HEK293T (cell line): Measurements from ENCODE around the gene SRPX2.

Source experiments
- CTCF ChIA-PET: fragments of 350-600 bp; formaldehyde crosslinking; extraction: SDS; loops from one replicate; lab custom pipeline; 2021; ENCODE audit warnings: antibody characterized with exemption, inconsistent platforms; lab: Yijun Ruan, JAX
- POLR2A ChIA-PET: fragments of 350-600 bp; formaldehyde crosslinking; extraction: SDS; loops from one replicate; lab custom pipeline; 2020; ENCODE audit warnings: antibody characterized with exemption, inconsistent platforms; lab: Yijun Ruan, JAX
- DNase-seq: peaks from one replicate; pipeline ENCODE4 v3.0.0; 2012; ENCODE audit warnings: mixed read lengths; ENCODE audit errors: extremely low spot score
- ARNT ChIP-seq: fragments of 450-650 bp; IDR thresholded peaks from 2 replicates; pipeline ENCODE4 v1.6.1; 2017; ENCODE audit warnings: mild to moderate bottlenecking
- BHLHE40 ChIP-seq: fragments of 450-650 bp; IDR thresholded peaks from 2 replicates; pipeline ENCODE4 v1.6.1; 2016; ENCODE audit warnings: mild to moderate bottlenecking, moderate library complexity, borderline replicate concordance
- CTBP1 ChIP-seq: fragments of 450-650 bp; IDR thresholded peaks from 2 replicates; pipeline ENCODE4 v1.6.1; 2016; ENCODE audit warnings: borderline replicate concordance
- ELF4 ChIP-seq: fragments of 450-650 bp; IDR thresholded peaks from 2 replicates; pipeline ENCODE4 v1.6.1; 2017; ENCODE audit warnings: antibody characterized with exemption
- FOXA1 ChIP-seq: fragments of 450-650 bp; IDR thresholded peaks from 2 replicates; pipeline ENCODE4 v1.6.1; 2016; ENCODE audit warnings: mild to moderate bottlenecking
- FOXK2 ChIP-seq: fragments of 450-650 bp; IDR thresholded peaks from 2 replicates; pipeline ENCODE4 v1.6.1; 2016; ENCODE audit warnings: mild to moderate bottlenecking
- FOXM1 ChIP-seq: fragments of 450-650 bp; IDR thresholded peaks from 2 replicates; pipeline ENCODE4 v1.6.1; 2017; ENCODE audit warnings: mild to moderate bottlenecking, borderline replicate concordance
- HDGF ChIP-seq: fragments of 450-650 bp; IDR thresholded peaks from 2 replicates; pipeline ENCODE4 v1.6.1; 2017; ENCODE audit warnings: antibody characterized with exemption, borderline replicate concordance
- L3MBTL2 ChIP-seq: fragments of 450-650 bp; conservative IDR thresholded peaks from 2 replicates; pipeline ENCODE4 v1.6.1; 2016; ENCODE audit warnings: mild to moderate bottlenecking
- LEF1 ChIP-seq: fragments of 450-650 bp; IDR thresholded peaks from 2 replicates; pipeline ENCODE4 v1.6.1; 2017; ENCODE audit warnings: mild to moderate bottlenecking, borderline replicate concordance
- NFRKB ChIP-seq: fragments of 450-650 bp; IDR thresholded peaks from 2 replicates; pipeline ENCODE4 v1.6.1; 2016; ENCODE audit warnings: mild to moderate bottlenecking, moderate library complexity
- PKNOX1 ChIP-seq: fragments of 450-650 bp; IDR thresholded peaks from 2 replicates; pipeline ENCODE4 v1.6.1; 2016
- SP1 ChIP-seq: fragments of 450-650 bp; IDR thresholded peaks from 2 replicates; pipeline ENCODE4 v1.6.1; 2017
- SUZ12 ChIP-seq: fragments of 450-650 bp; IDR thresholded peaks from 2 replicates; pipeline ENCODE4 v1.6.1; 2016; ENCODE audit warnings: mild to moderate bottlenecking
- TARDBP ChIP-seq: fragments of 450-650 bp; IDR thresholded peaks from 2 replicates; pipeline ENCODE4 v1.6.1; 2016
- ZNF384 ChIP-seq: fragments of 450-650 bp; IDR thresholded peaks from 2 replicates; pipeline ENCODE4 v1.6.1; 2016

The SRPX2 gene

DNA sequence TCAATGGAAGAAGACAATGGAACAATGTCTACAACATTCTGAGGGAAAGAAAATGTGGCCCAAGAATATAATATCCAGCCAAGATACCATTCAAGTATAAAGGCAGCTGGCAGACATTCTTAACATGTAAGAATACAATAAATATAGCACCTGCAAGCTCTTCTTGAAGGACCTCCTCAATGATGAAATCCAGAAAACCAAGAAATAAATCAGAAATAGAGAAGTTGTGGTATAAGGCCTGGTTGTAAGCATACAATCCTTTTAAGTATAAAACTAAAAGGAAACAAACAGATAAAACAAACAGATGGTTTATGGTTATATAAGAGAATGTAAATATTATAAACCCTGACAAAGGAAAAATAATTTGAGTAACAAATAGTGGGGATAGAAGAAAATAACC lies 54.6 kb downstream of the SRPX2 start:
- TF ChIP-seq CTBP1 (no peak), TARDBP (no peak), FOXM1 (no peak), LEF1 (no peak), ARNT (no peak), ELF4 (no peak), SUZ12 (no peak), FOXK2 (no peak), FOXA1 (no peak), HDGF (no peak), PKNOX1 (no peak), ZNF384 (no peak), SP1 (no peak), BHLHE40 (no peak), L3MBTL2 (no peak), NFRKB (no peak)
- no peak for DNase-seq
- CTCF ChIA-PET = no interaction called here

GRCh38 chrX:100700809-100701208 lies 56.8 kb downstream of the SRPX2 start:
- TF ChIP-seq PKNOX1 (no peak), FOXK2 (no peak), ARNT (no peak), SP1 (no peak), ZNF384 (no peak)
- no peak for DNase-seq
- ChIA-PET CTCF (no interaction called here), POLR2A (no interaction called here)

More for the DNA sequence above, 54.6 kb downstream of the SRPX2 start:
- POLR2A ChIA-PET = no interaction called here

DNA sequence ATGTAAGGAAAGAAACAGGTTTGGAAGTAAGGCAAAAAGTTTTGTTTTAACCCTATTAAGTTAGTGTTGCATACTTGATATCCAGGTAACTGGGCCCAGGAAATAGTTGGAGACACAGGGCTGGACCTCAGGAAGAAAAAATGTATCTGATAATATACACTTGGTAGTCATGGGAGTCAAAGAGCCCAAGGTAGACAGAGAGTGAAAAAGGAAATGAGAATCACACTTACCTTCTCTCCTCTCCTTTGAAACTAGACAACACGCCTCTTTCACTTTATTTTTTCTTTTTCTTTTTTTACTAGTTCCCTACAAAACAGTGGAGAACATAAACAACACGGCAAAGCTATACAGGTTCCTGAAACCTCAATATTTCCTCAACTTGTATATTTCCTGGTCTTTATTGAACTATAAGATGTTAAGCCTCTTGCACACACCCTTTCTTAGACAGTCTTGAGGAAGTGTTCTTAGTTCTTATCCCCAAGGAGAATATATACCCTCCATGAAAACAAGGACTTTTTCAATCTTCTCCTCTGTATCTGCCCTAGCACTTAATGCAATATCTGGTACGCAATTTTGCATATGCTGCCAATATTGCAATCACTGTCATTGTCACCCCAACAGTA lies 60.7 kb downstream of the SRPX2 start:
- DNase-seq = no peak
- POLR2A ChIA-PET = no interaction called here
- TF ChIP-seq ARNT = no peak
- TF ChIP-seq L3MBTL2 = no peak
- no peak for TF ChIP-seq FOXK2
- TF ChIP-seq PKNOX1 = no peak
- no peak for TF ChIP-seq SUZ12
- TF ChIP-seq CTBP1 = no peak
- TF ChIP-seq SP1 = no peak
- TF ChIP-seq LEF1 = no peak
- TF ChIP-seq HDGF = no peak
- TF ChIP-seq ELF4 = no peak
- TF ChIP-seq ZNF384 = no peak
- no peak for TF ChIP-seq BHLHE40
- no peak for TF ChIP-seq NFRKB
- CTCF ChIA-PET = no interaction called here

DNA sequence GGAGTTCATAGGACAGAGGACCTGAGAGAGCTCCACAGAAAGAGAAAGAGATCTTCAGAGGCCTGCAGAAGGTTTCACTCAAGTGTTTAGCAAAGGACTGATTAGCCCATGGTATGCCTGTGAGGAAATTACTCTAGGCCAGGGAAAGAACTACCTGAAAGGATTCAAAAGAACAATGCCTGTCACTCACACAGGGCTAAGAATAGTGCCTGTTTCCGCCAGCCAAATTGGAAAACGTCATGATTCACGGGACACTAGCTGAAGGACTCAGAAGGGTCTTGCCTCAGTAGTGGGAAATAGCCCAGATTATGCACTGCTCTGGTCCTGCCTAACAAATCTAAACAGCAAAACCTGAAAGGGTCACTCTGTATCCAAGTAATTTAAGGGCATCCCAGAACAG lies 66.8 kb downstream of the SRPX2 start:
- POLR2A ChIA-PET = interaction anchor here (1.6 kb wide), 1 partner anchor 9 kb away, joined by 4 read pairs; no protein-coding TSS in a partner anchor

DNA sequence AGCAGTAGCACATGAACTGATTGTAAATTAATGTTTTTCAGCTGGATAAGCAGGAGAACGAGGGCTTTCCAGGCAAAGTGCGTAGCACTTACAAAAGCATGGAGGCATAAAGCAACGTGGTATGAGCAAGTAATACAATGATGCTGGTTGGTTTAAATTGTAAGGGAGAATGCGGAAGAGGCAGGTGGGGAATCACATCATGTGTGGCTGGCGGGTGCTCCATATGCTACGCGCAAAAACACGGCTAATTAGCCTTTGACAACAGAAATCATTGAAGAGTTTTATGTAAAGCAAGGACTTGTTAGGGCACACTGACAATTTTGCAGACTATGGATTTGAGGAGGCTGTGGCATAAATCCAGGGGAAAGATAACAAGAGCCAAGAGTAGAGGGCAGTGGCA lies 73.4 kb downstream of the SRPX2 start:
- DNase-seq = no peak
- no peak for TF ChIP-seq L3MBTL2
- TF ChIP-seq PKNOX1 = no peak
- TF ChIP-seq FOXA1 = no peak
- TF ChIP-seq SP1 = no peak
- TF ChIP-seq ELF4 = no peak
- TF ChIP-seq ZNF384 = no peak
- no peak for TF ChIP-seq CTBP1
- no peak for TF ChIP-seq HDGF
- TF ChIP-seq LEF1 = no peak
- POLR2A ChIA-PET = interaction anchor here (2.5 kb wide), 1 partner anchor 15 kb away, joined by 10 read pairs; the partner anchor contains the start of gene SYTL4
- CTCF ChIA-PET = interaction anchor here (2.2 to 3.5 kb wide), 2 partner anchors 14 to 51 kb away, joined by 5 to 11 read pairs; partner anchors contain the start of gene SYTL4

More for the DNA sequence above, 66.8 kb downstream of the SRPX2 start:
- CTCF ChIA-PET = interaction anchor here (0.8 kb wide), 1 partner anchor 21 kb away, joined by 3 read pairs; the partner anchor contains the start of gene SYTL4
- DNase-seq = no peak
- TF ChIP-seq LEF1 (no peak), ZNF384 (no peak), PKNOX1 (no peak), FOXA1 (no peak), TARDBP (no peak), CTBP1 (no peak), ELF4 (no peak), SUZ12 (no peak), L3MBTL2 (no peak)
